Measurements from ENCODE around the gene MSL3B.
A peak's percentile ranks its signal among the peaks of the same experiment; 100 is the strongest.

The MSL3B gene

GRCh38 chr2:233817995-233818638, 50.1 kb downstream of the MSL3B start:
- Histone ChIP-seq H4K8ac (ENCODE audit: low read depth, low read length) (no peak overlapping the region), H3K27me3 (ENCODE audit: control insufficient read depth in 3 of 3, insufficient read depth in 3 of 3, low read depth in 1 of 3, low read length in 3 of 3) (peaks cover 0 to 3% (median 0%) of the 10 kb centered on the region in 3 experiments), H2AFZ (ENCODE audit: low read length) (no peak overlapping the region), H3K4me3 (ENCODE audit: low read length in 2 of 2) (no peak overlapping the region), H3K18ac (ENCODE audit: low read length) (peak overlapping the region; percentile 61), H2BK5ac (ENCODE audit: low read length) (no peak overlapping the region), H4K91ac (ENCODE audit: low read depth, low read length, poor library complexity) (no peak overlapping the region), H3K4ac (ENCODE audit: low read length) (no peak overlapping the region), H2AK5ac (ENCODE audit: low read depth, low read length) (peak overlapping the region; percentile 76), H3K4me1 (ENCODE audit: control insufficient read depth in 2 of 2, insufficient read depth in 1 of 2, low read depth in 1 of 2, low read length in 2 of 2) (peaks cover 0 to 2% of the 10 kb centered on the region in 2 donors), H3K23ac (ENCODE audit: low read depth, low read length, poor library complexity) (peak overlapping the region; percentile 62), H3K9me3 (replicated peaks in 1 of 2; ENCODE audit: control insufficient read depth in 2 of 2, insufficient read depth in 1 of 2, low read depth in 1 of 2, low read length in 2 of 2) (no peaks in the 10 kb centered on the region), H2BK12ac (ENCODE audit: low read length) (no peak overlapping the region), H3K27ac (replicated peaks; ENCODE audit: low read length) (no peak overlapping the region), H3K4me2 (ENCODE audit: insufficient read depth, low read length, poor library complexity, severe bottlenecking) (no peak overlapping the region), H3K14ac (ENCODE audit: low read length) (no peak overlapping the region), H2BK15ac (ENCODE audit: low read length) (no peak overlapping the region), H3K36me3 (replicated peaks in 1 of 2; ENCODE audit: control insufficient read depth in 2 of 2, insufficient read depth in 2 of 2, low read length in 2 of 2) (no peaks in the 10 kb centered on the region), H2BK120ac (ENCODE audit: low read depth, low read length) (no peak overlapping the region), H3K79me1 (ENCODE audit: low read depth, low read length) (no peaks in the 10 kb centered on the region), H3K9ac (ENCODE audit: low read depth, low read length, poor library complexity) (peak overlapping the region; percentile 10)
- WGBS, 2 donors (ENCODE audit: extremely low coverage in 2 of 2, insufficient read length in 2 of 2, insufficient replicate concordance in 1 of 2): no CpG with 5 or more reads among the region's 11 CpGs
- DNase-seq (ENCODE audit: low spot score): no peak

- Histone ChIP-seq H2AK5ac (ENCODE audit: low read depth, low read length) (peak overlapping the region; percentile 76), H3K23ac (ENCODE audit: low read depth, low read length, poor library complexity) (no peak overlapping the region), H3K79me1 (ENCODE audit: low read depth, low read length) (no peaks in the 10 kb centered on the region), H4K91ac (ENCODE audit: low read depth, low read length, poor library complexity) (no peak overlapping the region), H3K4ac (ENCODE audit: low read length) (no peak overlapping the region), H3K14ac (ENCODE audit: low read length) (peak overlapping the region; percentile 3), H3K4me2 (ENCODE audit: insufficient read depth, low read length, poor library complexity, severe bottlenecking) (no peak overlapping the region), H3K4me3 (ENCODE audit: low read length in 2 of 2) (no peak overlapping the region), H2BK15ac (ENCODE audit: low read length) (no peak overlapping the region), H2AFZ (ENCODE audit: low read length) (no peak overlapping the region), H3K27ac (replicated peaks; ENCODE audit: low read length) (no peak overlapping the region), H2BK120ac (ENCODE audit: low read depth, low read length) (no peak overlapping the region), H3K9ac (ENCODE audit: low read depth, low read length, poor library complexity) (peak overlapping the region; percentile 31), H3K36me3 (replicated peaks in 1 of 2; ENCODE audit: control insufficient read depth in 2 of 2, insufficient read depth in 2 of 2, low read length in 2 of 2) (no peaks in the 10 kb centered on the region), H3K27me3 (ENCODE audit: control insufficient read depth in 3 of 3, insufficient read depth in 3 of 3, low read depth in 1 of 3, low read length in 3 of 3) (peaks cover 0 to 3% (median 0%) of the 10 kb centered on the region in 3 experiments), H4K8ac (ENCODE audit: low read depth, low read length) (no peak overlapping the region), H2BK12ac (ENCODE audit: low read length) (no peak overlapping the region), H2BK5ac (ENCODE audit: low read length) (no peak overlapping the region), H3K18ac (ENCODE audit: low read length) (peak overlapping the region; percentile 50), H3K9me3 (replicated peaks in 1 of 2; ENCODE audit: control insufficient read depth in 2 of 2, insufficient read depth in 1 of 2, low read depth in 1 of 2, low read length in 2 of 2) (no peaks in the 10 kb centered on the region), H3K4me1 (ENCODE audit: control insufficient read depth in 2 of 2, insufficient read depth in 1 of 2, low read depth in 1 of 2, low read length in 2 of 2) (peaks cover 0 to 2% of the 10 kb centered on the region in 2 donors)
- no CpG with 5 or more reads among the region's 3 CpGs for WGBS, 2 donors (ENCODE audit: extremely low coverage in 2 of 2, insufficient read length in 2 of 2, insufficient replicate concordance in 1 of 2)
- DNase-seq (ENCODE audit: low spot score): no peak
These were observed 50.8 kb downstream of the MSL3B start for GRCh38 chr2:233817361-233817911.

GRCh38 chr2:233816771-233817170, 51.4 kb downstream of the MSL3B start:
- H3K18ac ChIP-seq (ENCODE audit: low read length): no peak overlapping the region
- no peak overlapping the region for H3K27ac ChIP-seq (replicated peaks; ENCODE audit: low read length)
- no peak overlapping the region for H3K9ac ChIP-seq (ENCODE audit: low read depth, low read length, poor library complexity)
- peaks cover 0 to 3% (median 0%) of the 10 kb centered on the region in 3 experiments for H3K27me3 ChIP-seq (ENCODE audit: control insufficient read depth in 3 of 3, insufficient read depth in 3 of 3, low read depth in 1 of 3, low read length in 3 of 3)
- H2BK12ac ChIP-seq (ENCODE audit: low read length): no peak overlapping the region
- H3K36me3 ChIP-seq (replicated peaks in 1 of 2; ENCODE audit: control insufficient read depth in 2 of 2, insufficient read depth in 2 of 2, low read length in 2 of 2): no peaks in the 10 kb centered on the region
- no peaks in the 10 kb centered on the region for H3K79me1 ChIP-seq (ENCODE audit: low read depth, low read length)
- no peak overlapping the region for H3K4ac ChIP-seq (ENCODE audit: low read length)
- DNase-seq (ENCODE audit: low spot score): no peak
- no CpG with 5 or more reads among the region's 4 CpGs for WGBS, 2 donors (ENCODE audit: extremely low coverage in 2 of 2, insufficient read length in 2 of 2, insufficient replicate concordance in 1 of 2)
- no peak overlapping the region for H4K8ac ChIP-seq (ENCODE audit: low read depth, low read length)
- H3K4me3 ChIP-seq (ENCODE audit: low read length in 2 of 2): no peak overlapping the region
- H2AFZ ChIP-seq (ENCODE audit: low read length): no peak overlapping the region
- H3K4me1 ChIP-seq (ENCODE audit: control insufficient read depth in 2 of 2, insufficient read depth in 1 of 2, low read depth in 1 of 2, low read length in 2 of 2): peaks cover 0 to 2% of the 10 kb centered on the region in 2 donors
- no peak overlapping the region for H3K4me2 ChIP-seq (ENCODE audit: insufficient read depth, low read length, poor library complexity, severe bottlenecking)
- no peak overlapping the region for H2AK5ac ChIP-seq (ENCODE audit: low read depth, low read length)
- H2BK120ac ChIP-seq (ENCODE audit: low read depth, low read length): no peak overlapping the region
- no peaks in the 10 kb centered on the region for H3K9me3 ChIP-seq (replicated peaks in 1 of 2; ENCODE audit: control insufficient read depth in 2 of 2, insufficient read depth in 1 of 2, low read depth in 1 of 2, low read length in 2 of 2)
- no peak overlapping the region for H4K91ac ChIP-seq (ENCODE audit: low read depth, low read length, poor library complexity)
- H2BK5ac ChIP-seq (ENCODE audit: low read length): no peak overlapping the region
- H2BK15ac ChIP-seq (ENCODE audit: low read length): no peak overlapping the region
- H3K23ac ChIP-seq (ENCODE audit: low read depth, low read length, poor library complexity): no peak overlapping the region
- no peak overlapping the region for H3K14ac ChIP-seq (ENCODE audit: low read length)

GRCh38 chr2:233816334-233816733, 51.9 kb downstream of the MSL3B start:
- no peak overlapping the region for H2AK5ac ChIP-seq (ENCODE audit: low read depth, low read length)
- H3K18ac ChIP-seq (ENCODE audit: low read length): no peak overlapping the region
- no peak overlapping the region for H2AFZ ChIP-seq (ENCODE audit: low read length)
- H3K79me1 ChIP-seq (ENCODE audit: low read depth, low read length): no peaks in the 10 kb centered on the region
- peak overlapping the region; percentile 28 for H3K23ac ChIP-seq (ENCODE audit: low read depth, low read length, poor library complexity)
- no peak overlapping the region for H2BK12ac ChIP-seq (ENCODE audit: low read length)
- no peak overlapping the region for H3K4me3 ChIP-seq (ENCODE audit: low read length in 2 of 2)
- no peaks in the 10 kb centered on the region for H3K36me3 ChIP-seq (replicated peaks in 1 of 2; ENCODE audit: control insufficient read depth in 2 of 2, insufficient read depth in 2 of 2, low read length in 2 of 2)
- no peak overlapping the region for H2BK5ac ChIP-seq (ENCODE audit: low read length)
- no peaks in the 10 kb centered on the region for H3K9me3 ChIP-seq (replicated peaks in 1 of 2; ENCODE audit: control insufficient read depth in 2 of 2, insufficient read depth in 1 of 2, low read depth in 1 of 2, low read length in 2 of 2)
- peaks cover 0 to 3% (median 0%) of the 10 kb centered on the region in 3 experiments for H3K27me3 ChIP-seq (ENCODE audit: control insufficient read depth in 3 of 3, insufficient read depth in 3 of 3, low read depth in 1 of 3, low read length in 3 of 3)
- no peak overlapping the region for H3K9ac ChIP-seq (ENCODE audit: low read depth, low read length, poor library complexity)
- no peak overlapping the region for H3K4me2 ChIP-seq (ENCODE audit: insufficient read depth, low read length, poor library complexity, severe bottlenecking)
- H3K14ac ChIP-seq (ENCODE audit: low read length): no peak overlapping the region
- H2BK15ac ChIP-seq (ENCODE audit: low read length): no peak overlapping the region
- peaks cover 0 to 2% of the 10 kb centered on the region in 2 donors for H3K4me1 ChIP-seq (ENCODE audit: control insufficient read depth in 2 of 2, insufficient read depth in 1 of 2, low read depth in 1 of 2, low read length in 2 of 2)
- no peak overlapping the region for H4K8ac ChIP-seq (ENCODE audit: low read depth, low read length)
- H4K91ac ChIP-seq (ENCODE audit: low read depth, low read length, poor library complexity): no peak overlapping the region
- H2BK120ac ChIP-seq (ENCODE audit: low read depth, low read length): no peak overlapping the region
- no peak overlapping the region for H3K4ac ChIP-seq (ENCODE audit: low read length)
- H3K27ac ChIP-seq (replicated peaks; ENCODE audit: low read length): no peak overlapping the region
- no CpG with 5 or more reads among the region's 2 CpGs for WGBS, 2 donors (ENCODE audit: extremely low coverage in 2 of 2, insufficient read length in 2 of 2, insufficient replicate concordance in 1 of 2)
- DNase-seq (ENCODE audit: low spot score): no peak
